Peyer's patch (tissue), 4 donors: ENCODE data around the gene TMEM198.

Source experiments
- CTCF ChIP-seq, 6 experiments: fragments of 450-650 bp in 4 of 6; fragments of 200-600 bp in 2 of 6; sonication (generic) in 1 of 6; IDR thresholded peaks; one replicate each; pipeline ENCODE4 v1.5.1; 2017 to 2019; ENCODE audit warnings: antibody characterized with exemption in 6 of 6, mild to moderate bottlenecking in 3 of 6, moderate library complexity in 1 of 6
- POLR2A ChIP-seq, 2 donors: fragments of 450-650 bp; IDR thresholded peaks; one replicate each; pipeline ENCODE4 v1.5.1; 2017; ENCODE audit warnings: antibody characterized with exemption in 2 of 2, mild to moderate bottlenecking in 2 of 2, moderate library complexity in 2 of 2

DNA sequence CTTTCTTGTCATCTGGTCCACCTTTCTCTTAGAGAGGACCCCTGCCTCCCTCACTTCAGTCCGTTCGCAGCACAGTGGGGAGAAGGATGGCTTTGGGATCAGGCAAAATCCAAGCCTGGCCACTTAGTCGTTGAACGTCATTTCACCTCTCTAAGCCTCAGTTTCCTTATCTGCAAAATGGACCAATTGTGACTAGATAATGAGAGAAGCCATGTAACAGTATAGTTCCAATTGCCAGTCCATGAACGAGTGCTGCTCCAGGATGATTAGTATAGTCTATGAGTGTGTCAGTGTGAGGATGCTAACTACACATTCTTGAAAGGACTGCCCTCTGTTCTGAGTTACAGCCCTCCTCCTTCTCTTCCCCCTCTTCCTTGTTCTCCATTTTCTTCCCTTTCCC is 29.3 kb downstream of the TMEM198 start:
- TF ChIP-seq POLR2A (IDR thresholded peaks at IDR 0.05) (no peak), CTCF (IDR thresholded peaks at IDR 0.05) (no peak)
